Activated CD4-positive, alpha-beta memory T cell treated with anti-CD3 and anti-CD28 coated beads for 36 hours (primary cell): Measurements from ENCODE around the gene IFNLR1. TPM values are rescaled to one million over a fixed set of nuclear protein-coding genes. Genes with fewer than 3 reads are reported as not detected.

ENCODE experiments used
- CTCF ChIA-PET: fragments of 350-600 bp; sonication (Branson Sonifier 250); formaldehyde crosslinking; loops from one replicate; lab custom pipeline; 2021; ENCODE audit warnings: antibody characterized with exemption, inconsistent platforms; lab: Charles Lee
- POLR2A ChIA-PET: fragments of 350-600 bp; sonication (Branson Sonifier 250); formaldehyde crosslinking; loops from one replicate; lab custom pipeline; 2021; ENCODE audit warnings: antibody characterized with exemption; lab: Charles Lee
- DNase-seq: peaks from one replicate; pipeline ENCODE4 v3.0.0-alpha.2; 2020
- H3K27ac Mint-ChIP-seq: one replicate; pipeline ENCODE4 v1.8.0; 2021; ENCODE audit warnings: mixed read lengths
- H3K27me3 Mint-ChIP-seq: one replicate; pipeline ENCODE4 v1.8.0; 2021; ENCODE audit warnings: mixed read lengths
- H3K36me3 Mint-ChIP-seq: one replicate; pipeline ENCODE4 v1.8.0; 2021; ENCODE audit warnings: mixed read lengths
- H3K4me1 Mint-ChIP-seq: one replicate; pipeline ENCODE4 v1.8.0; 2021; ENCODE audit warnings: low read depth, mixed read lengths
- H3K4me3 Mint-ChIP-seq: one replicate; pipeline ENCODE4 v1.8.0; 2021; ENCODE audit warnings: mild to moderate bottlenecking, mixed read lengths
- H3K9me3 Mint-ChIP-seq: one replicate; pipeline ENCODE4 v1.8.0; 2021; ENCODE audit warnings: mixed read lengths
- intact Hi-C: fragments of 100-400 bp; cut with micrococcal nuclease; formaldehyde crosslinking; loops from one replicate; pipeline ENCODE4 v1.15.1; 2023
- total RNA-seq, 2 experiments: library from RNA; stranded (reverse); gene quantifications; one replicate each; pipeline ENCODE4 v1.2.3, GENCODE V29; 2021

Gene IFNLR1
- total RNA-seq, 2 experiments from 2014 or later: 6.2 to 10.0 TPM

- peak overlapping the region; percentile 70 for H3K27ac Mint-ChIP-seq
- peaks cover 5% of the 10 kb centered on the region for H3K9me3 Mint-ChIP-seq
- peaks cover 2% of the 10 kb centered on the region for H3K36me3 Mint-ChIP-seq
- CTCF ChIA-PET: interaction anchor here (0.7 to 9.2 kb wide), 8 partner anchors 9 to 224 kb away, joined by 3 to 100 read pairs (median 10); partner anchors contain the start of gene NIPAL3
- DNase-seq: no peak
- POLR2A ChIA-PET: no interaction called here
- H3K4me1 Mint-ChIP-seq: peaks cover 76% of the 10 kb centered on the region
- intact Hi-C loops: loop anchor here (5.0 to 10.0 kb wide), 4 partner anchors 46 to 576 kb away; partner anchors contain the start of gene SRRM1
- peaks cover 2% of the 10 kb centered on the region for H3K27me3 Mint-ChIP-seq
- no peak overlapping the region for H3K4me3 Mint-ChIP-seq
Measured at GRCh38 chr1:24190983-24191461, 3.9 kb upstream of the IFNLR1 start.

- ChIA-PET POLR2A (interaction anchor here (0.7 to 1.3 kb wide), 3 partner anchors 196 to 299 kb away, joined by 3 to 4 read pairs (median 3); no protein-coding TSS in a partner anchor), CTCF (interaction anchor here (1.1 to 9.2 kb wide), 7 partner anchors 10 to 226 kb away, joined by 3 to 100 read pairs (median 13); partner anchors contain the start of gene NIPAL3)
- Mint-ChIP-seq H3K9me3 (peaks cover 5% of the 10 kb centered on the region), H3K4me1 (peaks cover 63% of the 10 kb centered on the region), H3K4me3 (no peak overlapping the region), H3K27me3 (peaks cover 2% of the 10 kb centered on the region), H3K27ac (no peak overlapping the region), H3K36me3 (peaks cover 2% of the 10 kb centered on the region)
- DNase-seq: peak; percentile 65
- intact Hi-C loops: loop anchor here (5.0 kb wide), 1 partner anchor 117 kb away; no protein-coding TSS in a partner anchor
Measured at GRCh38 chr1:24189528-24189927, 2.4 kb upstream of the IFNLR1 start.

GRCh38 chr1:24186711-24186992, 437 bp downstream of the IFNLR1 start:
- H3K4me3 Mint-ChIP-seq: peak overlapping the region; percentile 80
- peaks cover 3% of the 10 kb centered on the region for H3K9me3 Mint-ChIP-seq
- DNase-seq: no peak
- ChIA-PET CTCF (interaction anchor here (0.6 to 9.2 kb wide), 5 partner anchors 13 to 1265 kb away, joined by 3 to 100 read pairs (median 29); no protein-coding TSS in a partner anchor), POLR2A (interaction anchor here (1.8 kb wide), 1 partner anchor 36 kb away, joined by 6 read pairs; no protein-coding TSS in a partner anchor)
- peaks cover 2% of the 10 kb centered on the region for H3K36me3 Mint-ChIP-seq
- intact Hi-C loops: loop anchor here (5.0 kb wide), 1 partner anchor 114 kb away; no protein-coding TSS in a partner anchor
- no peak overlapping the region for H3K27ac Mint-ChIP-seq
- peaks cover 2% of the 10 kb centered on the region for H3K27me3 Mint-ChIP-seq
- H3K4me1 Mint-ChIP-seq: peaks cover 43% of the 10 kb centered on the region

GRCh38 chr1:24186031-24186710, 918 bp downstream of the IFNLR1 start:
- H3K4me1 Mint-ChIP-seq: peaks cover 38% of the 10 kb centered on the region
- H3K36me3 Mint-ChIP-seq: peaks cover 2% of the 10 kb centered on the region

GRCh38 chr1:24185076-24185475, 2.0 kb downstream of the IFNLR1 start:
- Mint-ChIP-seq H3K4me3 (no peak overlapping the region), H3K4me1 (peaks cover 27% of the 10 kb centered on the region), H3K27ac (no peak overlapping the region), H3K36me3 (peaks cover 2% of the 10 kb centered on the region), H3K9me3 (no peaks in the 10 kb centered on the region), H3K27me3 (peaks cover 2% of the 10 kb centered on the region)
- POLR2A ChIA-PET: interaction anchor here (0.7 kb wide), 1 partner anchor 230 kb away, joined by 3 read pairs; the partner anchor contains the start of gene NIPAL3
- CTCF ChIA-PET: interaction anchor here (0.6 to 9.2 kb wide), 4 partner anchors 15 to 233 kb away, joined by 3 to 100 read pairs (median 16); no protein-coding TSS in a partner anchor
- DNase-seq: no peak
- intact Hi-C loops: loop anchor here (5.0 kb wide), 1 partner anchor 113 kb away; no protein-coding TSS in a partner anchor

More at GRCh38 chr1:24186031-24186710, 918 bp downstream of the IFNLR1 start:
- ChIA-PET CTCF (interaction anchor here (0.6 to 9.2 kb wide), 5 partner anchors 14 to 1265 kb away, joined by 3 to 100 read pairs (median 29); no protein-coding TSS in a partner anchor), POLR2A (interaction anchor here (1.8 kb wide), 1 partner anchor 36 kb away, joined by 6 read pairs; no protein-coding TSS in a partner anchor)
- Mint-ChIP-seq H3K4me3 (peak overlapping the region; percentile 80), H3K9me3 (no peaks in the 10 kb centered on the region), H3K27ac (peak overlapping the region; percentile 54), H3K27me3 (peaks cover 2% of the 10 kb centered on the region)
- DNase-seq: no peak
- intact Hi-C loops: loop anchor here (5.0 kb wide), 1 partner anchor 114 kb away; no protein-coding TSS in a partner anchor

GRCh38 chr1:24182061-24182460, 5.0 kb downstream of the IFNLR1 start:
- H3K27me3 Mint-ChIP-seq: no peaks in the 10 kb centered on the region
- intact Hi-C loops: no loop called here
- H3K4me1 Mint-ChIP-seq: peaks cover 5% of the 10 kb centered on the region
- H3K27ac Mint-ChIP-seq: no peak overlapping the region
- POLR2A ChIA-PET: no interaction called here
- H3K36me3 Mint-ChIP-seq: peaks cover 2% of the 10 kb centered on the region
- DNase-seq: no peak
- no peak overlapping the region for H3K4me3 Mint-ChIP-seq
- CTCF ChIA-PET: interaction anchor here (1.5 kb wide), 1 partner anchor 32 kb away, joined by 4 read pairs; no protein-coding TSS in a partner anchor
- no peaks in the 10 kb centered on the region for H3K9me3 Mint-ChIP-seq

- ChIA-PET POLR2A (no interaction called here), CTCF (interaction anchor here (1.2 kb wide), 1 partner anchor 210 kb away, joined by 3 read pairs; no protein-coding TSS in a partner anchor)
- Mint-ChIP-seq H3K36me3 (peaks cover 2% of the 10 kb centered on the region), H3K9me3 (no peaks in the 10 kb centered on the region), H3K4me3 (no peak overlapping the region), H3K27me3 (no peaks in the 10 kb centered on the region), H3K27ac (no peak overlapping the region), H3K4me1 (peaks cover 5% of the 10 kb centered on the region)
- intact Hi-C loops: no loop called here
- DNase-seq: no peak
Measured at GRCh38 chr1:24181619-24182018, 5.5 kb downstream of the IFNLR1 start.

- POLR2A ChIA-PET: no interaction called here
Measured at GRCh38 chr1:24180676-24181075, 6.4 kb downstream of the IFNLR1 start.

GRCh38 chr1:24179251-24179840, 7.7 kb downstream of the IFNLR1 start:
- POLR2A ChIA-PET: no interaction called here
- Mint-ChIP-seq H3K27ac (no peak overlapping the region), H3K4me1 (no peaks in the 10 kb centered on the region), H3K4me3 (no peak overlapping the region), H3K9me3 (no peaks in the 10 kb centered on the region), H3K27me3 (no peaks in the 10 kb centered on the region), H3K36me3 (peaks cover 2% of the 10 kb centered on the region)
- CTCF ChIA-PET: interaction anchor here (1.0 to 2.2 kb wide), 3 partner anchors 22 to 212 kb away, joined by 3 to 7 read pairs (median 4); no protein-coding TSS in a partner anchor
- no peak for DNase-seq
- intact Hi-C loops: no loop called here

More at GRCh38 chr1:24180676-24181075, 6.4 kb downstream of the IFNLR1 start:
- H3K27me3 Mint-ChIP-seq: no peaks in the 10 kb centered on the region
- H3K4me1 Mint-ChIP-seq: no peaks in the 10 kb centered on the region
- intact Hi-C loops: no loop called here
- DNase-seq: no peak
- H3K27ac Mint-ChIP-seq: no peak overlapping the region
- CTCF ChIA-PET: interaction anchor here (0.5 to 2.2 kb wide), 3 partner anchors 211 to 631 kb away, joined by 3 to 7 read pairs (median 4); no protein-coding TSS in a partner anchor
- H3K9me3 Mint-ChIP-seq: no peaks in the 10 kb centered on the region
- no peaks in the 10 kb centered on the region for H3K36me3 Mint-ChIP-seq
- H3K4me3 Mint-ChIP-seq: no peak overlapping the region

GRCh38 chr1:24178407-24178806, 8.7 kb downstream of the IFNLR1 start:
- no peak for DNase-seq
- peaks cover 2% of the 10 kb centered on the region for H3K36me3 Mint-ChIP-seq
- no peaks in the 10 kb centered on the region for H3K27me3 Mint-ChIP-seq
- no peaks in the 10 kb centered on the region for H3K9me3 Mint-ChIP-seq
- ChIA-PET CTCF (interaction anchor here (1.0 to 2.2 kb wide), 4 partner anchors 21 to 213 kb away, joined by 4 to 7 read pairs (median 4); no protein-coding TSS in a partner anchor), POLR2A (no interaction called here)
- no peak overlapping the region for H3K4me3 Mint-ChIP-seq
- H3K4me1 Mint-ChIP-seq: no peaks in the 10 kb centered on the region
- H3K27ac Mint-ChIP-seq: no peak overlapping the region
- intact Hi-C loops: no loop called here

GRCh38 chr1:24177161-24177560, 9.9 kb downstream of the IFNLR1 start:
- Mint-ChIP-seq H3K4me3 (no peak overlapping the region), H3K27ac (no peak overlapping the region), H3K4me1 (no peaks in the 10 kb centered on the region), H3K36me3 (peaks cover 2% of the 10 kb centered on the region), H3K27me3 (no peaks in the 10 kb centered on the region), H3K9me3 (no peaks in the 10 kb centered on the region)
- intact Hi-C loops: no loop called here
- ChIA-PET CTCF (interaction anchor here (0.6 to 2.2 kb wide), 2 partner anchors 22 to 27 kb away, joined by 4 read pairs; no protein-coding TSS in a partner anchor), POLR2A (no interaction called here)
- DNase-seq: no peak
